ENCODE results near the gene LYRM4.

- TF ChIP-seq CTCF (IDR thresholded peaks at IDR 0.05; ENCODE audit: low read depth, low read length) = no peak
- TF ChIP-seq EZH2phosphoT487 (IDR thresholded peaks at IDR 0.05; ENCODE audit: low read depth) = no peak
Observed at GRCh38 chr6:5164092-5164491, 96.7 kb downstream of the LYRM4 start.
